Spleen (tissue), 13 donors: ENCODE measurements around the gene EFCAB5. TPM values are rescaled to one million over a fixed set of nuclear protein-coding genes. Genes with fewer than 3 reads are reported as not detected.
A peak's percentile ranks its signal among the peaks of the same experiment; 100 is the strongest.
"Not testable (repeated sequence)": the region's sequence is repeated elsewhere in the genome, so short reads cannot be mapped to it uniquely, and the experiment has no call there.

Experiments used
- DNase-seq: peaks from one replicate; pipeline ENCODE4 v3.0.0-alpha.2; 2020
- H3K27ac ChIP-seq, 8 donors: fragments of 200-600 bp; sonication (generic) in 7 of 8; 1 replicate in 4 of 8; 2 replicates in 4 of 8; pipeline versions ENCODE4 v1.5.0 to v1.8.0; 2016 to 2021; ENCODE audit warnings: inconsistent platforms in 4 of 8, mild to moderate bottlenecking in 4 of 8, moderate library complexity in 1 of 8
- H3K27me3 ChIP-seq, 7 donors: fragments of 200-600 bp; sonication (generic) in 6 of 7; replicated peaks in 1 of 7; 1 replicate in 4 of 7; 2 replicates in 3 of 7; pipeline versions ENCODE4 v1.5.0 to v1.8.0; 2016 to 2021; ENCODE audit warnings: inconsistent platforms in 3 of 7, mild to moderate bottlenecking in 1 of 7
- H3K36me3 ChIP-seq, 6 donors: fragments of 200-600 bp; sonication (generic) in 5 of 6; 1 replicate in 4 of 6; 2 replicates in 2 of 6; pipeline versions ENCODE4 v1.5.0 to v1.8.0; 2016 to 2021; ENCODE audit warnings: inconsistent platforms in 2 of 6
- H3K4me1 ChIP-seq, 6 donors: fragments of 200-600 bp; sonication (generic) in 5 of 6; 1 replicate in 3 of 6; 2 replicates in 3 of 6; pipeline versions ENCODE4 v1.5.0 to v1.8.0; 2016 to 2021; ENCODE audit warnings: inconsistent platforms in 3 of 6
- H3K4me3 ChIP-seq, 8 donors: fragments of 200-600 bp; sonication (generic) in 7 of 8; 1 replicate in 4 of 8; 2 replicates in 4 of 8; pipeline versions ENCODE4 v1.5.0 to v1.8.0; 2016 to 2021; ENCODE audit warnings: inconsistent platforms in 4 of 8, mild to moderate bottlenecking in 4 of 8, moderate library complexity in 2 of 8
- H3K9me3 ChIP-seq, 8 donors: fragments of 200-600 bp; sonication (generic) in 7 of 8; 1 replicate in 4 of 8; 2 replicates in 4 of 8; pipeline versions ENCODE4 v1.5.0 to v1.8.0; 2016 to 2021; ENCODE audit warnings: inconsistent platforms in 4 of 8
- POLR2A ChIP-seq, 3 donors: fragments of 450-650 bp; IDR thresholded peaks; one replicate each; pipeline ENCODE4 v1.5.1; 2017; ENCODE audit warnings: antibody characterized with exemption in 3 of 3, mild to moderate bottlenecking in 1 of 3
- POLR2AphosphoS5 ChIP-seq, 3 donors: sonication (generic); formaldehyde crosslinking; IDR thresholded peaks; one replicate each; pipeline ENCODE4 v1.5.1; 2017; ENCODE audit warnings: antibody characterized with exemption in 3 of 3
- WGBS, 5 donors: extraction: QIAGEN DNeasy Blood & Tissue Kit in 3 of 5; methylation state at CpG; one replicate each; pipeline versions ENCODE4 v1.1.5 to v1.1.7; 2013 to 2018; 5-methylcytosine and 5-hydroxymethylcytosine counted together
- intact Hi-C: fragments of 100-400 bp; cut with DNase I; formaldehyde crosslinking; loops from one replicate; pipeline ENCODE4 v1.15.0; 2023; ENCODE audit warnings: low total_unique reads
- long read RNA-seq, 2 donors: transcript quantifications; one replicate each; lab custom pipeline, GENCODE V29; 2026
- polyA plus RNA-seq, 3 donors: library from polyadenylated mRNA; stranded (reverse); fragments of 200-250 nt; gene quantifications; one replicate each; pipeline ENCODE4 v1.2.1, GENCODE V29; 2013
- total RNA-seq, 7 donors: library from RNA; depleted of rRNA in 3 of 7; stranded (reverse); fragments of >200 nt in 3 of 7; fragmentation: NEBNext Ultra II Directional in 4 of 7; extraction: Animal tissue kit (Norgen Biotek cat#: 25700) in 4 of 7; gene quantifications; one replicate each; pipeline versions ENCODE4 v1.1.0 to v1.2.1, GENCODE V29; 2016 to 2021
- TF ChIP-seq, protein P1 (sequence below), 11 experiments: fragments of 200-600 bp in 7 of 11; fragments of 450-650 bp in 4 of 11; sonication (generic) in 4 of 11; IDR thresholded peaks in 8 of 11; conservative IDR thresholded peaks in 3 of 11; 1 replicate in 7 of 11; 2 replicates in 4 of 11; pipeline versions ENCODE4 v1.4.0 to v1.8.0; 2016 to 2021; ENCODE audit warnings: antibody characterized with exemption in 11 of 11, inconsistent platforms in 4 of 11, mild to moderate bottlenecking in 1 of 11
- donor health status: healthy with polysubstance abuse.
- donor health status: DM: no; HTN: no; CAD: no; lungs with moderate emphysema.
- donor health status: DM: no; HTN: no; CAD: no.
- donor health status: Bipolar disorder and iron deficiency.
- donor health status: healthy.
- donor health status: DM: no; HTN: no; CAD: no.
- donor health status: DM: yes; HTN: yes; CAD: no.

EFCAB5 gene
- total RNA-seq (1 to 10 TPM in 4 of 7 donors, under 1 TPM in 2, not detected in 1; 0.27 to 3.2 (median 1.1) TPM), polyA plus RNA-seq (under 1 TPM; 0.10 to 0.61 (median 0.47) TPM)
- long read RNA-seq, donor 1, result 0 reads
- long read RNA-seq, donor 2, result 0 reads

DNA sequence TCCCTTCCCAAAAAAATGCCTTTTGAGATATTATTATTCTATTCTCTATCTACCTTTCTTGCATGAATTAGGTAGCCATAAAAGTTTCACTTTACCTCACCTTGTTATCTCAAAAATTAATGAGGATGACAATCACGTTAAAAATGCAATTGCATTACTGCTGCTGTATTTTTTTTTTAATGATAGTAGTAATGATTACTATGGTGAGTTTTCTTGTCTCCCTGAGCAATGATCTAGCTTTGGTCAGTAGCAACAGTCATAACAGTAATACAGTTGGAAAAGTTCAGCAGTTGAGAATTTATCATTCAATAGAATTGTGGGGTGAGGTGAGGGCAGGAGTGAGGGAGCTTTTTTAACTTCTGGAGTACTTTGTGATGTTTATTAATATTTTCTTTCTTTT, at the start of gene EFCAB5:
EFCAB5 (plus strand) TSS at position 301 of the 400 bp plus-strand sequence. CDS start 163 bp downstream, outside the sequence.
- intact Hi-C loops, result no loop called here
- Histone ChIP-seq H3K9me3 (no peaks in the 10 kb centered on the region), H3K27ac (no peak within 1 kb of the TSS), H3K4me1 (no peaks in the 10 kb centered on the region), H3K27me3 (no peaks in the 10 kb centered on the region), H3K36me3 (no peaks in the 10 kb centered on the region), H3K4me3 (no peak within 1 kb of the TSS)
- DNase-seq, result no peak
- TF ChIP-seq, protein P1, sequence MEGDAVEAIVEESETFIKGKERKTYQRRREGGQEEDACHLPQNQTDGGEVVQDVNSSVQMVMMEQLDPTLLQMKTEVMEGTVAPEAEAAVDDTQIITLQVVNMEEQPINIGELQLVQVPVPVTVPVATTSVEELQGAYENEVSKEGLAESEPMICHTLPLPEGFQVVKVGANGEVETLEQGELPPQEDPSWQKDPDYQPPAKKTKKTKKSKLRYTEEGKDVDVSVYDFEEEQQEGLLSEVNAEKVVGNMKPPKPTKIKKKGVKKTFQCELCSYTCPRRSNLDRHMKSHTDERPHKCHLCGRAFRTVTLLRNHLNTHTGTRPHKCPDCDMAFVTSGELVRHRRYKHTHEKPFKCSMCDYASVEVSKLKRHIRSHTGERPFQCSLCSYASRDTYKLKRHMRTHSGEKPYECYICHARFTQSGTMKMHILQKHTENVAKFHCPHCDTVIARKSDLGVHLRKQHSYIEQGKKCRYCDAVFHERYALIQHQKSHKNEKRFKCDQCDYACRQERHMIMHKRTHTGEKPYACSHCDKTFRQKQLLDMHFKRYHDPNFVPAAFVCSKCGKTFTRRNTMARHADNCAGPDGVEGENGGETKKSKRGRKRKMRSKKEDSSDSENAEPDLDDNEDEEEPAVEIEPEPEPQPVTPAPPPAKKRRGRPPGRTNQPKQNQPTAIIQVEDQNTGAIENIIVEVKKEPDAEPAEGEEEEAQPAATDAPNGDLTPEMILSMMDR (IDR thresholded peaks at IDR 0.05 in 8 of 11, conservative IDR thresholded peaks at IDR 0.05 in 3 of 11), result no peak
- no peak for TF ChIP-seq POLR2AphosphoS5 (IDR thresholded peaks at IDR 0.05)
- TF ChIP-seq POLR2A (IDR thresholded peaks at IDR 0.05), result no peak
- 83 to 94% (median 91%) methylated on average over 1 of the region's 1 CpG for whole genome bisulfite sequencing, 5 donors

DNA sequence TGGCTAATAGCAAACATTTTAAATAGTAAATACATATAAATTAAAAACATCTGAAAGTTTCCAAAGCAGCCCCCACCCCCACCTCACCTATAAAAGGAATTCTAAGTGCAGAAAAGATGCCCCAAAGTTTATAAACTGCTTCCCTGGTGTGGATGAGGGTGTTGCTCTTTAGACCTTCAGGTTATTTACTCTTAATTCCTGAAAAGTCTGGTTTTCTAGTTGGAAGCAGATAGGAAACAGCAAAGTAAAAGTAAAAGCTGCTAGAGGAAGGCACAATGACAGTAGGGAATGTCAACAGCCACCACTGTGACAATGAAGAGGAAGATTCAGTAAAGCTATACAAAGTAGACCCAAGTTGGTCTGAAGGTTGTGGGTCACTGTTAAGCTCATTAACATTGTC, 49.2 kb upstream of the EFCAB5 start:
- Histone ChIP-seq H3K4me1 (peaks cover 0 to 16% (median 2%) of the 10 kb centered on the region in 6 donors), H3K27me3 (no peaks in the 10 kb centered on the region), H3K9me3 (peaks cover 0 to 27% (median 8%) of the 10 kb centered on the region in 8 donors), H3K36me3 (peaks cover 0 to 11% (median 0%) of the 10 kb centered on the region in 6 donors), H3K27ac (peak overlapping the region in 3 of 8 donors; percentile 11 to 56 (median 47)), H3K4me3 (no peak overlapping the region)
- no peak for DNase-seq
- TF ChIP-seq, protein P1 (IDR thresholded peaks at IDR 0.05 in 8 of 11, conservative IDR thresholded peaks at IDR 0.05 in 3 of 11), result no peak
- TF ChIP-seq POLR2AphosphoS5 (IDR thresholded peaks at IDR 0.05) (no peak), POLR2A (IDR thresholded peaks at IDR 0.05) (no peak)
- intact Hi-C loops, result no loop called here

DNA sequence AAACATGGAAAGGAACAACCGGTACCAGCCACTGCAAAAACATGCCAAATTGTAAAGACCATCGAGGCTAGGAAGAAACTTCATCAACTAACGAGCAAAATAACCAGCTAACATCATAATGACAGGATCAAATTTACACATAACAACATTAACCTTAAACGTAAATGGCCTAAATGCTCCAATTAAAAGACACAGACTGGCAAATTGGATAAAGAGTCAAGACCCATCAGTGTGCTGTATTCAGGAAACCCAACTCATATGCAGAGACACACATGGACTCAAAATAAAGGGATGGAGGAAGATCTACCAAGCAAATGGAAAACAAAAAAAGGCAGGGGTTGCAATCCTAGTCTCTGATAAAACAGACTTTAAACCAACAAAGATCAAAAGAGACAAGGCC, 44.3 kb upstream of the EFCAB5 start:
- H3K4me1 ChIP-seq, result peaks cover 0 to 24% (median 2%) of the 10 kb centered on the region in 6 donors
- H3K27ac ChIP-seq, H3K36me3 ChIP-seq, intact Hi-C loops, DNase-seq, H3K27me3 ChIP-seq, H3K4me3 ChIP-seq: not testable (repeated sequence)
- 91 to 96% (median 94%) methylated on average over 4 of the region's 4 CpGs for WGBS, 5 donors
- peaks cover 0 to 17% (median 2%) of the 10 kb centered on the region in 8 donors for H3K9me3 ChIP-seq

DNA sequence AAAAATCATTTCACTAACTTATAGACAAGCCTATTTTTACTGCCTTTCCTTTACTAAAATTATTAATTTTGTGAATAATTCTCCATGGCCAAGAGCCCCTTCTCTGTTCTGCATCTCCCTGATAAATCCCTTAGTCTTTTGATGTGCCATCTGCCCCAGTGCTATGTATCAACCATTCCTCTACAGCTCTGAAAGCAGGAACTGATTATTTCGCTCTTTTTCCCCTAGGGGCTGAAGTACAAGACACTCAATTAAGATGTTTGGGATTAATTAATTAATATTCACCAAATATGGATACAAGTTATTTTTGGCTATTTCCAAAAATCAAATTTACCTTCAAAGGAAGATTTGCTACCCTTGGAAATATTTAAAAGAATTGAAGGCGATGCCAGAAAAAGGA, 38.0 kb upstream of the EFCAB5 start:
- intact Hi-C loops, result no loop called here
- peaks cover 0 to 25% (median 1%) of the 10 kb centered on the region in 6 donors for H3K4me1 ChIP-seq
- H3K9me3 ChIP-seq, result peaks cover 0 to 17% (median 4%) of the 10 kb centered on the region in 8 donors
- TF ChIP-seq POLR2AphosphoS5 (IDR thresholded peaks at IDR 0.05) (no peak), POLR2A (IDR thresholded peaks at IDR 0.05) (no peak)
- TF ChIP-seq, protein P1 (IDR thresholded peaks at IDR 0.05 in 8 of 11, conservative IDR thresholded peaks at IDR 0.05 in 3 of 11), result no peak
- DNase-seq, result no peak
- peaks cover 0 to 8% (median 0%) of the 10 kb centered on the region in 6 donors for H3K36me3 ChIP-seq
- 88 to 98% (median 92%) methylated on average over 2 of the region's 2 CpGs for WGBS, 5 donors
- no peaks in the 10 kb centered on the region for H3K27me3 ChIP-seq
- H3K27ac ChIP-seq, result no peak overlapping the region
- no peak overlapping the region for H3K4me3 ChIP-seq
